Hepatocyte (in vitro differentiated cells): ENCODE data around the gene GGTLC1. TPM values are rescaled to one million over a fixed set of nuclear protein-coding genes. Genes with fewer than 3 reads are reported as not detected.

Experiments used
- DNase-seq: peaks from one replicate; pipeline ENCODE4 v3.0.0-alpha.2; 2016; ENCODE audit warnings: low spot score
- H2AFZ ChIP-seq: fragments of 200-600 bp; sonication (generic); 2 replicates; pipeline ENCODE4 v1.6.0; 2016; ENCODE audit warnings: antibody characterized with exemption, mild to moderate bottlenecking
- H3K27ac ChIP-seq: fragments of 200-600 bp; sonication (generic); 2 replicates; pipeline ENCODE4 v1.5.1; 2016; ENCODE audit warnings: mild to moderate bottlenecking
- H3K27me3 ChIP-seq: fragments of 200-600 bp; sonication (generic); 2 replicates; pipeline ENCODE4 v1.6.1; 2016
- H3K36me3 ChIP-seq: fragments of 200-600 bp; sonication (generic); replicated peaks from 2 replicates; pipeline ENCODE4 v1.5.1; 2016; ENCODE audit warnings: low read depth; ENCODE audit not compliant: insufficient read depth
- H3K4me1 ChIP-seq: fragments of 200-600 bp; sonication (generic); 2 replicates; pipeline ENCODE4 v1.5.1; 2016; ENCODE audit warnings: mild to moderate bottlenecking, moderate library complexity; ENCODE audit not compliant: insufficient read depth
- H3K4me2 ChIP-seq: fragments of 200-600 bp; sonication (generic); 2 replicates; pipeline ENCODE4 v1.6.0; 2016
- H3K4me3 ChIP-seq: fragments of 200-600 bp; sonication (generic); 2 replicates; pipeline ENCODE4 v1.5.1; 2016; ENCODE audit warnings: mild to moderate bottlenecking
- H3K79me2 ChIP-seq: fragments of 200-600 bp; sonication (generic); 2 replicates; pipeline ENCODE4 v1.6.0; 2017; ENCODE audit warnings: mild to moderate bottlenecking
- H3K9me2 ChIP-seq: fragments of 200-600 bp; sonication (generic); replicated peaks from 2 replicates; pipeline ENCODE4 v1.6.0; 2017; ENCODE audit warnings: mild to moderate bottlenecking; ENCODE audit not compliant: insufficient read depth
- H3K9me3 ChIP-seq: fragments of 200-600 bp; sonication (generic); 2 replicates; pipeline ENCODE4 v1.5.1; 2016; ENCODE audit warnings: low read depth, mild to moderate bottlenecking
- H4K20me1 ChIP-seq: fragments of 200-600 bp; sonication (generic); 2 replicates; pipeline ENCODE4 v1.6.0; 2016; ENCODE audit warnings: mild to moderate bottlenecking; ENCODE audit not compliant: insufficient read depth, poor library complexity, severe bottlenecking
- CTCF ChIP-seq: fragments of 200-600 bp; sonication (generic); IDR thresholded peaks from 2 replicates; pipeline ENCODE4 v1.5.1; 2016; ENCODE audit warnings: antibody characterized with exemption, mild to moderate bottlenecking; ENCODE audit not compliant: poor library complexity
- EZH2 ChIP-seq: fragments of 200-600 bp; sonication (generic); IDR thresholded peaks from 2 replicates; pipeline ENCODE4 v1.6.1; 2016; ENCODE audit warnings: antibody characterized with exemption, mild to moderate bottlenecking, borderline replicate concordance
- EZH2phosphoT487 ChIP-seq: fragments of 200-600 bp; sonication (generic); IDR thresholded peaks from one replicate; pipeline ENCODE4 v1.6.1; 2018; ENCODE audit warnings: antibody characterized with exemption, mild to moderate bottlenecking, low read depth, moderate library complexity; ENCODE audit not compliant: unreplicated experiment, severe bottlenecking
- WGBS: methylation state at CpG from one replicate; pipeline ENCODE4 v1.1.6; 2016; ENCODE audit warnings: low lambda C conversion rate; ENCODE audit errors: missing lambda C conversion rate; 5-methylcytosine and 5-hydroxymethylcytosine counted together
- polyA plus RNA-seq: library from polyadenylated mRNA; unstranded; fragments of >200 nt; fragmentation: Nextera tagmentation; extraction: Ambion mirVana; gene quantifications from 2 replicates; pipeline ENCODE4 v1.2.1, GENCODE V29; 2016
- total RNA-seq: library from RNA; depleted of rRNA; stranded (reverse); fragments of >200 nt; gene quantifications from 2 replicates; pipeline ENCODE4 v1.2.3, GENCODE V29; 2014

GGTLC1 gene
- total RNA-seq (not detected in 2 replicates), polyA plus RNA-seq (not detected in 2 replicates)

GRCh38 chr20:23988561-23988960, at the start of gene GGTLC1:
TSS of gene GGTLC1 (minus strand) at chr20:23988779. CDS start at chr20:23986611, 2,168 bp downstream.
- Histone ChIP-seq H3K27me3 (no peaks in the 10 kb centered on the region), H3K4me2 (no peak within 1 kb of the TSS), H3K27ac (no peak within 1 kb of the TSS), H3K4me3 (no peak within 1 kb of the TSS), H2AFZ (no peak within 1 kb of the TSS), H3K9me2 (no peaks in the 10 kb centered on the region), H3K79me2 (no peaks in the 10 kb centered on the region), H3K4me1 (peaks cover 2% of the 10 kb centered on the region), H3K9me3 (no peaks in the 10 kb centered on the region), H3K36me3 (no peaks in the 10 kb centered on the region), H4K20me1 (no peaks in the 10 kb centered on the region)
- DNase-seq, result no peak
- 97% methylated on average over 25 of the region's 26 CpGs for WGBS
- no peak for TF ChIP-seq EZH2phosphoT487
- TF ChIP-seq EZH2, result no peak
- TF ChIP-seq CTCF, result no peak

- DNase-seq, result peak; percentile 34
- no peak overlapping the region for H2AFZ ChIP-seq
- no peak overlapping the region for H3K4me2 ChIP-seq
- no peaks in the 10 kb centered on the region for H3K27me3 ChIP-seq
- H3K27ac ChIP-seq, result no peak overlapping the region
- H3K9me2 ChIP-seq, result no peaks in the 10 kb centered on the region
- no peaks in the 10 kb centered on the region for H3K9me3 ChIP-seq
- TF ChIP-seq EZH2, result no peak
- no peak for TF ChIP-seq EZH2phosphoT487
- TF ChIP-seq CTCF, result no peak
- H3K79me2 ChIP-seq, result no peaks in the 10 kb centered on the region
- H3K36me3 ChIP-seq, result no peaks in the 10 kb centered on the region
- no peaks in the 10 kb centered on the region for H3K4me1 ChIP-seq
- 57% methylated on average over 2 of the region's 2 CpGs for WGBS
- no peak overlapping the region for H3K4me3 ChIP-seq
- H4K20me1 ChIP-seq, result no peaks in the 10 kb centered on the region
Observed at GRCh38 chr20:24034820-24035219, 46.2 kb upstream of the GGTLC1 start.

- no peak overlapping the region for H3K27ac ChIP-seq
- no peak overlapping the region for H3K4me3 ChIP-seq
- H3K4me2 ChIP-seq, result no peak overlapping the region
- DNase-seq, result no peak
- H4K20me1 ChIP-seq, result no peaks in the 10 kb centered on the region
- no peaks in the 10 kb centered on the region for H3K36me3 ChIP-seq
- H3K79me2 ChIP-seq, result no peaks in the 10 kb centered on the region
- H3K27me3 ChIP-seq, result no peaks in the 10 kb centered on the region
- H3K9me2 ChIP-seq, result no peaks in the 10 kb centered on the region
- 95% methylated on average over 3 of the region's 3 CpGs for WGBS
- no peaks in the 10 kb centered on the region for H3K9me3 ChIP-seq
- no peaks in the 10 kb centered on the region for H3K4me1 ChIP-seq
- TF ChIP-seq EZH2phosphoT487 (no peak), EZH2 (no peak), CTCF (no peak)
- H2AFZ ChIP-seq, result no peak overlapping the region
Observed at GRCh38 chr20:24033565-24033964, 45.0 kb upstream of the GGTLC1 start.

GRCh38 chr20:24033151-24033550, 44.6 kb upstream of the GGTLC1 start:
- no peak for TF ChIP-seq EZH2
- no peak for TF ChIP-seq CTCF
- TF ChIP-seq EZH2phosphoT487, result no peak
- H4K20me1 ChIP-seq, result no peaks in the 10 kb centered on the region

More at GRCh38 chr20:24033151-24033550, 44.6 kb upstream of the GGTLC1 start:
- no peaks in the 10 kb centered on the region for H3K27me3 ChIP-seq
- no peak overlapping the region for H2AFZ ChIP-seq
- DNase-seq, result no peak
- H3K4me2 ChIP-seq, result no peak overlapping the region
- no peaks in the 10 kb centered on the region for H3K4me1 ChIP-seq
- no peaks in the 10 kb centered on the region for H3K9me2 ChIP-seq
- no peaks in the 10 kb centered on the region for H3K9me3 ChIP-seq
- H3K4me3 ChIP-seq, result no peak overlapping the region
- H3K79me2 ChIP-seq, result no peaks in the 10 kb centered on the region
- H3K27ac ChIP-seq, result no peak overlapping the region
- no peaks in the 10 kb centered on the region for H3K36me3 ChIP-seq
